ENCODE measurements around the gene HELLS. TPM values are rescaled to one million over a fixed set of nuclear protein-coding genes. Genes with fewer than 3 reads are reported as not detected.
A peak's percentile ranks its signal among the peaks of the same experiment; 100 is the strongest.

Gene HELLS
- total RNA-seq, 1 experiment from 2014 or later, result 181 TPM

DNA sequence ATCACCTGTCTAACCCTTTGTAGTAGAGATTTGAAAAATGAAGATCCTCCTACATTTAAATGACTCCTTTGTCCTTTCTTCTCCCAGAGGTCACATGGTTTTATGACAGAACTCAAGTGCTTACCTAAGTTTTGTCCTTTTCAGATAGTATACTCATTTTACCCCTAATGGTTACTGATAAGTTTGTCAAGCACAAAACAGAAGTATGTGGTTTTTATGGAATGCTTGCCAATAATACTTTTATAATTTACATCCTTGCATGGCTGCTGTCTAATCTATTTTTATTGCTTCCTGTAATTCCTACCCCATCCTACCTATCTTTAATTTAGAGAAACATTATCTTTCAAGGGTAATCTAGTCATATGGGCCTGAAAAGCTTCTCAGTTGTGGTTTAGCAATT, 37.5 kb downstream of the HELLS start:
- H3K36me3 ChIP-seq (ENCODE audit: insufficient read depth, low read length, poor library complexity, severe bottlenecking), result peaks cover 51% of the 10 kb centered on the region
- DNase-seq (ENCODE audit: low spot score), result no peak
- ChIA-PET CTCF (no interaction called here), POLR2A (ENCODE audit: low non-redundant PET) (no interaction called here)
- no peaks in the 10 kb centered on the region for H3K27me3 ChIP-seq (replicated peaks; ENCODE audit: insufficient read depth, low read depth, low read length, poor library complexity)
- intact Hi-C loops (cut with micrococcal nuclease; ENCODE audit: unreplicated experiment), result loop anchor here (10.0 kb wide), 1 partner anchor 228 kb away; no protein-coding TSS in a partner anchor
- no peaks in the 10 kb centered on the region for H3K9me3 ChIP-seq (ENCODE audit: low read depth, low read length, poor library complexity, severe bottlenecking)
- TF ChIP-seq, protein P1, sequence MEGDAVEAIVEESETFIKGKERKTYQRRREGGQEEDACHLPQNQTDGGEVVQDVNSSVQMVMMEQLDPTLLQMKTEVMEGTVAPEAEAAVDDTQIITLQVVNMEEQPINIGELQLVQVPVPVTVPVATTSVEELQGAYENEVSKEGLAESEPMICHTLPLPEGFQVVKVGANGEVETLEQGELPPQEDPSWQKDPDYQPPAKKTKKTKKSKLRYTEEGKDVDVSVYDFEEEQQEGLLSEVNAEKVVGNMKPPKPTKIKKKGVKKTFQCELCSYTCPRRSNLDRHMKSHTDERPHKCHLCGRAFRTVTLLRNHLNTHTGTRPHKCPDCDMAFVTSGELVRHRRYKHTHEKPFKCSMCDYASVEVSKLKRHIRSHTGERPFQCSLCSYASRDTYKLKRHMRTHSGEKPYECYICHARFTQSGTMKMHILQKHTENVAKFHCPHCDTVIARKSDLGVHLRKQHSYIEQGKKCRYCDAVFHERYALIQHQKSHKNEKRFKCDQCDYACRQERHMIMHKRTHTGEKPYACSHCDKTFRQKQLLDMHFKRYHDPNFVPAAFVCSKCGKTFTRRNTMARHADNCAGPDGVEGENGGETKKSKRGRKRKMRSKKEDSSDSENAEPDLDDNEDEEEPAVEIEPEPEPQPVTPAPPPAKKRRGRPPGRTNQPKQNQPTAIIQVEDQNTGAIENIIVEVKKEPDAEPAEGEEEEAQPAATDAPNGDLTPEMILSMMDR (conservative IDR thresholded peaks at IDR 0.05; ENCODE audit: low read depth, low read length), result no peak
- TF ChIP-seq EZH2 (IDR thresholded peaks at IDR 0.05; ENCODE audit: borderline replicate concordance, low read depth, low read length, poor library complexity, severe bottlenecking), result no peak
- no peaks in the 10 kb centered on the region for H3K4me1 ChIP-seq (ENCODE audit: insufficient read depth, low read length, poor library complexity, severe bottlenecking)
- no peak overlapping the region for H3K4me3 ChIP-seq (ENCODE audit: low read depth, low read length, poor library complexity, severe bottlenecking)
- peak overlapping the region; percentile 19 for H3K27ac ChIP-seq (ENCODE audit: low read depth, low read length, poor library complexity, severe bottlenecking)
- BruUV-seq (replicated peaks), result no TSS peak

DNA sequence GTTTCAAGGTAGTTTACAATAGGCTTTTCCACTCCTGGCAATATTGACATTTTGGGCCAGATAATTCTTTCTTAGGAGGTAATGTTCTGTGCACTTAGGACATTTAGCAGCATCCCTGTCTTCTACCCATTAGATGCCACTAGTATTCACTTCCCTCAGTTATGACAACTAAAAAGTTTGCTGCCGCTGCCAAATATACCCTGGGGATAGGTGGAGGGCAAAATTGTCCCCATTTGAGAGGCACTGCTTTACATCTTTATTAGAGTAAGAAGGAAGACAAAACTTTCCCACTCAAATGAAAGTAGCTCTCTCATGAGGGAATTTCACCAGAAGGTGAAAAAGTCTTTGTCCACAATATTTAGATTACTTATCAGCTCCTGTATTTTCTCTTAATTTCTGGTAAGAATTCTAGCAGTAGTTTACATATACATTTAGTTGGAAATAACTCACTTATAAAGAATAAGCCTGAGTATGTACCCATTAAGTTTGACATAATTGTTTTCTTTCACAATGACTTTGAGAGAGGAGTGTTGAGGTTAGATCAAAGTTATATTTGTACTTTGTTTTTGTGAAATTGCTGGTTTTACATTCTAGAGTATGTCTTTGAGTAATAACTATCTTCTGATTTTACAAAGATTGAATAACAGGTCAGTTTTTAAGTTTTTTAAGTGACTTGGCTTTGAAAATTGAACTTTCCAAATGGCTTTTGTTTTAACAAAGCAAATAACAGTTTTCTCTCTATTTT, 46.0 kb downstream of the HELLS start:
- intact Hi-C loops (cut with micrococcal nuclease; ENCODE audit: unreplicated experiment), result no loop called here
- Histone ChIP-seq H3K4me1 (ENCODE audit: insufficient read depth, low read length, poor library complexity, severe bottlenecking) (no peaks in the 10 kb centered on the region), H3K36me3 (ENCODE audit: insufficient read depth, low read length, poor library complexity, severe bottlenecking) (peaks cover 96% of the 10 kb centered on the region), H3K4me3 (ENCODE audit: low read depth, low read length, poor library complexity, severe bottlenecking) (no peak overlapping the region), H3K27ac (ENCODE audit: low read depth, low read length, poor library complexity, severe bottlenecking) (no peak overlapping the region), H3K9me3 (ENCODE audit: low read depth, low read length, poor library complexity, severe bottlenecking) (no peaks in the 10 kb centered on the region), H3K27me3 (replicated peaks; ENCODE audit: insufficient read depth, low read depth, low read length, poor library complexity) (no peaks in the 10 kb centered on the region)
- DNase-seq (ENCODE audit: low spot score), result no peak
- no TSS peak for BruUV-seq (replicated peaks)
- TF ChIP-seq EZH2 (IDR thresholded peaks at IDR 0.05; ENCODE audit: borderline replicate concordance, low read depth, low read length, poor library complexity, severe bottlenecking), result no peak
- TF ChIP-seq, protein P1 (conservative IDR thresholded peaks at IDR 0.05; ENCODE audit: low read depth, low read length), result no peak
- ChIA-PET POLR2A (ENCODE audit: low non-redundant PET) (no interaction called here), CTCF (no interaction called here)

DNA sequence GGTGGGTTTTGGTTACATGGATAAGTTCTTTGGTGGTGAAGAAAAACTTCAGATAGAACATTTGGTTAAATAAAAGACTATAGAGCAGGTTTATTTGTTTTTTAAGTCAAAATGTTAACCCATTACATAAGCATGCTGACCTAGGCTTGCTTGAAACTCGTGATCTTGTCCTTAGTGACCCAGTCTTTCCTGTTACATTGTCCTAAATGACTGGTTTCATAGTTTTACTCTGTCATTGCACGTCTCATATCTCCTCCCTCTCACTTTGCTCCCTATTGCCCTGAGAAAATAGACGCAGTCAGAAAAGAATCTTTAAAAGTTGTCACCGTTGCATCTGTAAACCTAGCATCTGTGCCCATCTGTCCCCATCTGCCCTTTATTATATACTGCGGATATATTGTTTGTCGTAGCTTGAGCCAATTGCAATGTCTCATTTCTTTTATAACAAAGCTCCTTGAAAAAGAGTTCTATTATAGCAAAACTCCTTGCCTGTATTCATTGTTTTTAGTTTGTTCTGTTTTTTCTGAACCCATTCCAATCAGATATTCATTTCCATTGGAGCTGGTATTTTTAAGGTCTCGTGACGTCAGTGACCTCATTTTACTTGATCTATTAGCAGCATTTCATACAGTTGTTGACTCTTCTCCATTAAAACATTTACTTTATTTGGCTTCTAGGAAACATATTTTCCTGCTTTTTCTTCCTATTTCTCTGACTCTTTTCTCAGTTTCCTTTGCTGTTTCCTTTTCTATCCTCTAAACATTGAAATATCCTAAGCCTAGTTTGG, 57.3 kb downstream of the HELLS start:
- intact Hi-C loops (cut with micrococcal nuclease; ENCODE audit: unreplicated experiment), result no loop called here
- Histone ChIP-seq H3K36me3 (ENCODE audit: insufficient read depth, low read length, poor library complexity, severe bottlenecking) (peaks cover 79% of the 10 kb centered on the region), H3K4me3 (ENCODE audit: low read depth, low read length, poor library complexity, severe bottlenecking) (no peak overlapping the region), H3K4me1 (ENCODE audit: insufficient read depth, low read length, poor library complexity, severe bottlenecking) (no peaks in the 10 kb centered on the region), H3K27ac (ENCODE audit: low read depth, low read length, poor library complexity, severe bottlenecking) (no peak overlapping the region), H3K9me3 (ENCODE audit: low read depth, low read length, poor library complexity, severe bottlenecking) (no peaks in the 10 kb centered on the region), H3K27me3 (replicated peaks; ENCODE audit: insufficient read depth, low read depth, low read length, poor library complexity) (no peaks in the 10 kb centered on the region)
- TF ChIP-seq, protein P1 (conservative IDR thresholded peaks at IDR 0.05; ENCODE audit: low read depth, low read length), result no peak
- TF ChIP-seq EZH2 (IDR thresholded peaks at IDR 0.05; ENCODE audit: borderline replicate concordance, low read depth, low read length, poor library complexity, severe bottlenecking), result no peak
- ChIA-PET CTCF (no interaction called here), POLR2A (ENCODE audit: low non-redundant PET) (no interaction called here)
- BruUV-seq (replicated peaks), result no TSS peak
- no peak for DNase-seq (ENCODE audit: low spot score)
